Measurements from ENCODE around the gene COA1.
"Not testable (repeated sequence)": the region's sequence is repeated elsewhere in the genome, so short reads cannot be mapped to it uniquely, and the experiment has no call there.

COA1 gene

GRCh38 chr7:43729214-43729923 lies at the start of gene COA1:
Gene COA1, minus strand, starts transcription at chr7:43729523. Its CDS starts 80,909 bp downstream, at chr7:43648614.
- peak; percentile 64 for DNase-seq (ENCODE audit: low read depth)

GRCh38 chr7:43778293-43779044 lies 49.1 kb upstream of the COA1 start:
- not testable (repeated sequence) for DNase-seq (ENCODE audit: low read depth)

- not testable (repeated sequence) for DNase-seq (ENCODE audit: low read depth)
Observed at GRCh38 chr7:43775255-43775654, 45.9 kb upstream of the COA1 start.

- not testable (repeated sequence) for DNase-seq (ENCODE audit: low read depth)
Observed at GRCh38 chr7:43773268-43773667, 43.9 kb upstream of the COA1 start.

GRCh38 chr7:43771573-43771972 lies 42.2 kb upstream of the COA1 start:
- DNase-seq (ENCODE audit: low read depth), result no peak

- DNase-seq (ENCODE audit: low read depth), result no peak
Observed at GRCh38 chr7:43771128-43771527, 41.8 kb upstream of the COA1 start.

GRCh38 chr7:43769791-43770465 lies 40.6 kb upstream of the COA1 start:
- no peak for DNase-seq (ENCODE audit: low read depth)

GRCh38 chr7:43769281-43769680 lies 40.0 kb upstream of the COA1 start:
- no peak for DNase-seq (ENCODE audit: low read depth)

- no peak for DNase-seq (ENCODE audit: low read depth)
Observed at GRCh38 chr7:43768887-43769272, 39.6 kb upstream of the COA1 start.

GRCh38 chr7:43768201-43768886 lies 39.0 kb upstream of the COA1 start:
- no peak for DNase-seq (ENCODE audit: low read depth)

- DNase-seq (ENCODE audit: low read depth), result no peak
Observed at GRCh38 chr7:43767311-43767710, 38.0 kb upstream of the COA1 start.

GRCh38 chr7:43766564-43766963 lies 37.2 kb upstream of the COA1 start:
- DNase-seq (ENCODE audit: low read depth), result no peak

- DNase-seq (ENCODE audit: low read depth), result no peak
Observed at GRCh38 chr7:43764807-43765491, 35.6 kb upstream of the COA1 start.

- no peak for DNase-seq (ENCODE audit: low read depth)
Observed at GRCh38 chr7:43764039-43764761, 34.9 kb upstream of the COA1 start.

GRCh38 chr7:43763183-43763582 lies 33.9 kb upstream of the COA1 start:
- DNase-seq (ENCODE audit: low read depth), result no peak

- DNase-seq (ENCODE audit: low read depth), result no peak
Observed at GRCh38 chr7:43761938-43762692, 32.8 kb upstream of the COA1 start.

GRCh38 chr7:43761382-43761781 lies 32.1 kb upstream of the COA1 start:
- no peak for DNase-seq (ENCODE audit: low read depth)

GRCh38 chr7:43760861-43761260 lies 31.5 kb upstream of the COA1 start:
- no peak for DNase-seq (ENCODE audit: low read depth)

GRCh38 chr7:43758822-43759683 lies 29.7 kb upstream of the COA1 start:
- DNase-seq (ENCODE audit: low read depth), result no peak

Data from GM04503 (cell line).